C4-2B (cell line): Measurements from ENCODE around the gene SULT1A1.
"Not testable (repeated sequence)": the region's sequence is repeated elsewhere in the genome, so short reads cannot be mapped to it uniquely, and the experiment has no call there.

Source experiments
- H3K27ac ChIP-seq: fragments of 450-650 bp; 2 replicates; pipeline ENCODE4 v1.5.1; 2017
- CTCF ChIP-seq: fragments of 450-650 bp; conservative IDR thresholded peaks from 2 replicates; pipeline ENCODE4 v1.5.1; 2017; ENCODE audit warnings: mild to moderate bottlenecking
- ZFX ChIP-seq: fragments of 450-650 bp; IDR thresholded peaks from 2 replicates; pipeline ENCODE4 v1.6.1; 2017

Gene SULT1A1

GRCh38 chr16:28567292-28567691 lies 42.6 kb downstream of the SULT1A1 start:
- H3K27ac ChIP-seq: no peak overlapping the region
- TF ChIP-seq CTCF (no peak), ZFX (no peak)

GRCh38 chr16:28566233-28566925 lies 43.5 kb downstream of the SULT1A1 start:
- H3K27ac ChIP-seq: not testable (repeated sequence)

GRCh38 chr16:28563218-28563617 lies 46.6 kb downstream of the SULT1A1 start:
- TF ChIP-seq CTCF: no peak
- no peak for TF ChIP-seq ZFX
- no peak overlapping the region for H3K27ac ChIP-seq

GRCh38 chr16:28562199-28562598 lies 47.6 kb downstream of the SULT1A1 start:
- no peak for TF ChIP-seq ZFX
- no peak for TF ChIP-seq CTCF
- no peak overlapping the region for H3K27ac ChIP-seq

- TF ChIP-seq CTCF (no peak), ZFX (no peak)
- no peak overlapping the region for H3K27ac ChIP-seq
Measured at GRCh38 chr16:28561557-28562187, 48.2 kb downstream of the SULT1A1 start.

GRCh38 chr16:28558456-28558855 lies 51.4 kb downstream of the SULT1A1 start:
- TF ChIP-seq ZFX: no peak
- no peak for TF ChIP-seq CTCF
- H3K27ac ChIP-seq: no peak overlapping the region

GRCh38 chr16:28556914-28557320 lies 52.9 kb downstream of the SULT1A1 start:
- TF ChIP-seq CTCF: no peak
- TF ChIP-seq ZFX: no peak
- no peak overlapping the region for H3K27ac ChIP-seq

GRCh38 chr16:28555561-28555960 lies 54.3 kb downstream of the SULT1A1 start:
- no peak overlapping the region for H3K27ac ChIP-seq
- TF ChIP-seq ZFX: no peak
- TF ChIP-seq CTCF: no peak
